ENCODE results near the gene OR2A14.
"Not testable (repeated sequence)": the region's sequence is repeated elsewhere in the genome, so short reads cannot be mapped to it uniquely, and the experiment has no call there.

The OR2A14 gene, protein sequence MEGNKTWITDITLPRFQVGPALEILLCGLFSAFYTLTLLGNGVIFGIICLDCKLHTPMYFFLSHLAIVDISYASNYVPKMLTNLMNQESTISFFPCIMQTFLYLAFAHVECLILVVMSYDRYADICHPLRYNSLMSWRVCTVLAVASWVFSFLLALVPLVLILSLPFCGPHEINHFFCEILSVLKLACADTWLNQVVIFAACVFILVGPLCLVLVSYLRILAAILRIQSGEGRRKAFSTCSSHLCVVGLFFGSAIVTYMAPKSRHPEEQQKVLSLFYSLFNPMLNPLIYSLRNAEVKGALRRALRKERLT

DNA sequence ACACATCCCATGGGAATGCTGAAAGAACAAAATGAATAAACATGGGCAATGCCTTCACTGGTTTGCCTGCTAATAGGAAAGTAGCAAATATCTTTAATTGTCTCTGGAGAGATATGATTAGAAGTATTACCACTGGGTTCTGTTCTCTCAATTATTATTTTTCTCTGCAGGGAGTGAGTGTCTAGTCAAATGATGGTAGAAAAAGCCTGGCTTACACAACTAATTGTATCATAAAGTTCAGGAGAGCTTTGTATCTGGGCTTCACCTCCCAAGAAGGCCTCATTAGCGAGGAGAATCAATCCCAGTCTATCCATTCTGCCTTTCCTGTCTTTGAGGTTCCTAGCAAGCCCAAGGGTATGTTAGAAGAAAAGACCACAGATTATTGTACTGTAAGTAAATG, at the start of gene OR2A14:
OR2A14 (plus strand) TSS at position 301 of the 400 bp plus-strand sequence. CDS start 5,937 bp downstream, outside the sequence.
- no peak for DNase-seq

DNA sequence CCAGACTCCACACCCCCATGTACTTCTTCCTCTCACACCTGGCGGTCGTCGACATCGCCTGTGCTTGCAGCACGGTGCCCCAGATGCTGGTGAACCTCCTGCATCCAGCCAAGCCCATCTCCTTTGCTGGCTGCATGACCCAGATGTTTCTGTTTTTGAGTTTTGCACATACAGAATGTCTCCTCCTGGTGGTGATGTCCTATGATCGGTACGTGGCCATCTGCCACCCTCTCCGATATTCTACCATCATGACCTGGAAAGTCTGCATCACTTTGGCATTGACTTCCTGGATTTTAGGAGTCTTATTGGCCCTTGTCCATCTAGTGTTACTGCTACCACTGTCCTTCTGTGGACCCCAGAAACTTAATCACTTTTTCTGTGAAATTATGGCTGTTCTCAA, 48.6 kb upstream of the OR2A14 start:
- DNase-seq: no peak

DNA sequence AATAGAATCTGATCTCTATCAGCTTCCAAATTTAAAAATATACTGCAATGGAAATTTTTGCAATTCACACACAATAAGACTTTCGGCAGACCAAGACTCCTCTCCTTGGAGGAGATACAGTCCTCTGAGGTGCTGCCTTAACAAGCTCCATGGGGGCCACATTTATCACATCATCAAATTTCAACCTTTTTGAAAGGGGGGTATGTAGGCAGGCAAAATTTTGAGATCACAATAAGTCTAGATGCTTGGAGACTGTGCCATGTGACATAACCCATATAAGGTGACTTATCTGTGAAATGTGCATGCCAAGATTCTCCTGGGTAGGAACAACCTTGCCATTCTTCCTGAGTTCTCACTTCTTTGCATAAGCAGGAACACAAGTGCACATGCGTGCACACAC, 37.0 kb upstream of the OR2A14 start, which contains the start of gene OR2A12:
OR2A12 (plus strand) TSS at position 301 of the 400 bp plus-strand sequence. CDS start 8,830 bp downstream, outside the sequence.
- DNase-seq: no peak

DNA sequence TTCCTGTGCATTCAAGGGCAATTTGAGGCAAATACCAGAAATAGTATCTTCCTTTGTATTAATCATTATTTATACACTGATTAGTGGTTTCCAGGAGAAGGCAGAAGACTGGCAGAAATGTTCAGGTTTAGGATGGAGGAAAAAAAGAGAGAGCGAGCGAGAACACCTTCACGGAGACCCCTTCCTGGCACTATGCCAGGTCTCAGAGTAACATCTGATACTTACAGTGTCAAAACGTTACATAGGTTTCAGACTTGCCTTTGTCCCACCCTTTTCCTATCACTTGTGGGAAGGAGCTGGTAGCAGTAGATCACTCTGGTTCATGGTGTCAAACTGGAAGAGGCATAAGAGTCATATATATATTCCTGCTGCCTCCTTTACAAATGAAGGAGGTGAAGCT, 36.2 kb upstream of the OR2A14 start:
- DNase-seq: no peak

DNA sequence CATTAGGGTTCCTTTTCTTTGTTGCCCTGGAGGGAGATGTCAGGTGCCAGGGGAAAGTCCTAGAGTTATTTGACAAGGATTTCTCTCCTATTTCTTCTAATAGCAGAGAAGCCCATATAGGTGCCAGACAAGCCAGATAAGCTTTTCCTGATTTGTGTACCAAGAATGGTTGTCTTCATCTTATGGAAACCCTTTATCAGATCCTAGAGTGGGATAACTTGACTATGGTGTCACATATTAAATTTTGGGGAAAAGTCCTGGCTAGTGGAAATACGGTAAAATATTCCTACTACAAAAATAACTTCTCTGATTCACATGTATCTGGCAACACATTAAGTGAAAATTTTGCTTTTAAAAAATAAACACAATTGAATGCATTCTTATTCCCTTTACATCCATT, 35.7 kb upstream of the OR2A14 start:
- DNase-seq: no peak

DNA sequence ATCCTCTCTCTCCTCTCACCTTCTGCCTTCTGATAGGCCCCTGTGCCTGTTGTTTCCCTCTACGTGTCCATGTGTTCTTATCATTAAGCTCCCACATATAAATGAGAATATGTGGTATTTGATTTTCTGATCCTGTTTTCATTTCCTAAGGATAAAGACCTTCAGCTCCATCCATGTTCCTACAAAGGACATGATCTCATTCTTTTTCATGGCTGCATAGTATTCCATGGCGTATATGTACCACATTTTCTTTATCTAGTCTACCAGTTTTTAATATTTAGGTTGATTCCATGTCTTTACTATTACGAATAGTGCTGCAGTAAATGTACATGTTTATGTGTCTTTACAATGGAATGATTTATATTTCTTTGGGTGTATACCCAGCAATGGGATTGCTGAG, 32.3 kb upstream of the OR2A14 start:
- no peak for DNase-seq

DNA sequence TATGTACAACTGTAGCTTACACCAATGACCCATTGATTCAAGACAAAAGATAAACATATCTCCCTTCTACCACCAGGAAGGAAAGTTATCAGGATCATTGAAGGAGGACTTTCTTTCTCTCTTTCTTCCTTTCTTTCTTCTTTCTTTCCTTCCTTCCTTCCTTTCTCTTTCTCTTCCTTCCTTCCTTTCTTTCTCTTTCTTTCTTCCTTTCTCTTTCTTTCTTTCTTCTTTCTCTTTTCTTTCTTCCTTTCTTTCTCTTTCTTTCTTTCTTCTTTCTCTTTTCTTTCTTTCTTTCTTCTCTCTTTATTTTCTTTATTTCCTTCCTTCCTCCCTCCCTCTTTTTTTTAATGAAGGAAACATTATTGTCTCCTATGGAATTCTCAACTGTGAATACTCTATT, 24.2 kb upstream of the OR2A14 start:
- DNase-seq: no peak

DNA sequence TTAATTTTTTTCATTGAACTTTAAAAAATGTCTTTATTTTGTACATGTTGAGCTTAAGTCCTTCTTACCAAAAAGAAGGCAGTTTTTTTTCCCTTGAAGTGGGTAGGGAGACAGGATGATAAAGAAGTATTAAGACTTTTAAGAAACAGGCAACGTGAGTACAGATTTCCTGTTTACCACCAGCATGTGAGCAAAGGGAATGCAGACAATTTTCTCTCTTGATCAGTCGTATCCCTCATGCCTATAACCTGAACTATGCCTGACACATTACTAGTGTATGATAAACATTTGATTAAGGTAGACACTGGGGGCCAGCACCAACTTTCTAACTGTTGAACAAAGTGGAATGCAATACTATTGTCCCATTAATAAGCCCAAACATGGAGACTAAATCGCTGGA, 22.4 kb upstream of the OR2A14 start:
- DNase-seq: no peak

DNA sequence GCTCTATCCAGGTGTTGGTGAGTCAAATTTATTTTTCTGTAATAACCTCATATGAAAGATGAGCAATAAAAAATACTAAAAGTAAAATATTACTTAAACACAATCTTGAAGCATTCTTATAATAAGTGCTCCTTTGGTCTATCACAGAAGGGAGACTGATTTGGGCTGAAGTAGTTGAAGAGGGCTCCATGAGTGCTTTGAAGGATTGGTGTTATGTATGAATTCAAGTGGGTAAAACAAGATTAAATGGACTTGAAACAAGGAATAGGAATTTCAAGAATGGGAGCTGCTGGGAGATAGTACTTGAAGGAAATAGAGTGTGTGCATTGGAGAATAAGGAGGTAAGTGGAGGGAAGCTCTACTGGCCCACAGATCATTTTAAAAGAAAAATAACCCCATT, 20.9 kb upstream of the OR2A14 start:
- no peak for DNase-seq

DNA sequence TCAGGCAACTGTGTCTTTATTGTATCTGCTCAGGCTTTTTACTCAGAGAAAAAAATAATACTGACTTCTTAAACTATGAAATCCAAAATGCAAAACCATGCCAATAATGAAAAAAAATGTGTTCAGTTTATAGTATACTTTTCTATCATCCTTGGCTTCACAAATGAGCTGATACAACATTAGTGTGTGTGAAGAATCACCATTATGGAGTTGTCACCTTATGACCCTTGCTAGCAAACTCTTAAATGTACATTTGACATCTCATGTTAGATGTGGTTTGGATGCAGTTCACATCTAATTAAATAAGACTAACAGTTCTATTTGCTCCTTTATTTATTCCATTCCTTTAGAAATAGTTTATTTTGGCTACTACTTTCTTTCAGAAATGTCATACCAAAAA, 17.8 kb upstream of the OR2A14 start:
- no peak for DNase-seq

DNA sequence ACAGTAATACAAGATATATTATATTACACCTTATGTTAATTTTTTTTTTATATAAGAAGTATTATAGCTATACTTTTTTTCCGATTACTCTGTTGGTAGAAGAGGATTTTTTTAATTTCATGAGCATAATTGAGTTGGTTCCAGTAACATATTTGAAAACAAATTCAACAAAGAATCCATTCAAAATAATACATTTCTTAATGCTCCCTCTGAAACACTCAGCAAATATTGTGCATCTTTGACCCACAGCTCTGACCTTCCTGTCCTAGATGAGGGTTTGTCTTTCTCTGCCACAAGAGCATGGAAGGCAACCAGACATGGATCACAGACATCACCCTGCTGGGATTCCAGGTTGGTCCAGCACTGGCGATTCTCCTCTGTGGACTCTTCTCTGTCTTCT, 13.7 kb upstream of the OR2A14 start, which contains the start of gene OR2A2:
OR2A2 (plus strand) TSS at position 301 of the 400 bp plus-strand sequence; CDS start at position 301, 0 bp downstream.
- DNase-seq: no peak

DNA sequence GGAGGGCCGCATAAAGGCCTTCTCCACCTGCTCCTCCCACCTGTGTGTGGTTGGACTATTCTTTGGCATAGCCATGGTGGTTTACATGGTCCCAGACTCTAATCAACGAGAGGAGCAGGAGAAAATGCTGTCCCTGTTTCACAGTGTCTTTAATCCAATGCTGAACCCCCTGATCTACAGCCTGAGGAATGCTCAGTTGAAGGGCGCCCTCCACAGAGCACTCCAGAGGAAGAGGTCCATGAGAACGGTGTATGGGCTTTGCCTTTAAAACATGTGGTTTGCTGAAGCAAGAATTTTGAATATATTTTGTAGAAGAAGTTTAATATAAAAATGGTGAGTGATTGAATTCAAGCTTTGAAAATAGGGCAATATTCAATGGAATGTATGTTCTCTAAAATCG, 12.7 kb upstream of the OR2A14 start:
- no peak for DNase-seq

DNA sequence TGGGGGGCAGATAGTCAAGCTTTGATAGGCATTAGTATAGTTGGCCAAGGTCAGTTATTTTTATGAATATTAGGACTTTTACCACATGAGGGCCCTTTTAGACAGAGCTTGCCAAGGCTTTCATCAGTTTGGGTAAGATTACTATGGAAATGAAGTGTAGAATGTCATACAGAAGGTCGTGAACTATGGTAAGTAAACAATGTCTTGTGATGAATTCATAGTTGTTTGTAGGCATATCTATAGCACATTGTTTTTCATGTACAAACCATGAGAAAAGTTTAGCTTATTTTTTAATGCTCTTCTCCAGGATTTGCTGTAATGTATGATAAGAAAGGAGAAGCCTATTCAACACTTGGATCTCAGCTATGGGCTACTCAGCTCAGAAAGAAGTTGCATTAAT, 9.3 kb upstream of the OR2A14 start:
- DNase-seq: no peak

DNA sequence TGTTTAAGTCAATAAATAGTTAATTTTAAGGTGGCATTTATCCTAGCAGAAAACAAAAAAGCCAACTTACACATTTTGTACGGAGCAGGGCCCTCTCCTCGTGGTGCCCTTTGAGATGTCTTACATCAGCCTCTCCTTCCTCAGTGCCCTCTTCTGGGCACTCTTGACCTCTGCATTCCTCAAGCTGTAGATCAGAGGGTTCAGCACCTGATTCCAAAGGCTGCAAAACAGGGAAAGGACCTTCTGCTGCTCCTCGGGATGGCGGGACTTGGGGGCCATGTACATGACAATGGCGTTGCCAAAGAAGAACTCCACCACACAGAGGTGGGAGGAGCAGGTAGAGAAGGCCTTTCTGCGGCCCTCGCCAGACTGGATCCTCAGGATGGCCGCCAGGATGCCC, 4.6 kb upstream of the OR2A14 start:
- DNase-seq: no peak

DNA sequence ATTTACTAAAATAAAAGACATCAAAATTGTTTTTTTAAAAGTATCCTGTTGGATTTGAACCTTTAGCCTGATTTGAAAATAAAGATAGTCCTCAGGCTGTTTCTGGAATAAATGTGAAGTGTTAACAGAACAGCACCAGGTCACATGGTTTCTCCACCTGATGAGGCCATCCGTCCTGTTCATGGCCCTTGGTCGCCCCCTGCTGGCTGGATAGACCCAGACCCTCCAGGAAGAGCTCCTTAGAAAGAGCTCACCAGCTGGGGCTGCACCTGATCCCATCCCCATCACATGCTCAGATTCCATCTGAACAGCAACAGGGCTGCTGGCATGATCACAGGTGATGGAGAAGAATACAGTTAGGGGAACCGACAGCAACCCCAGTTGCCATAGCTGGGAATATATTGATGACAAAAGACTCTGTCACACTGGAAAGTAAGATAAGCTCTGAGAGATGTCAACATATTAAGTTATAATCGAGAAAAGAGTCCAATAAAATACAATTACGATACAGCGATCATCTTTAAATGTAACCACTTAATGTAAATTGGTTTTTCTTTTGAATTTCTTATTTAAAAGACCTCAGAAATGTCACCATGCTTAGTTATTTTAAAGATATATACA, 4.8 kb downstream of the OR2A14 start:
- DNase-seq: peak; percentile 50 to 60

DNA sequence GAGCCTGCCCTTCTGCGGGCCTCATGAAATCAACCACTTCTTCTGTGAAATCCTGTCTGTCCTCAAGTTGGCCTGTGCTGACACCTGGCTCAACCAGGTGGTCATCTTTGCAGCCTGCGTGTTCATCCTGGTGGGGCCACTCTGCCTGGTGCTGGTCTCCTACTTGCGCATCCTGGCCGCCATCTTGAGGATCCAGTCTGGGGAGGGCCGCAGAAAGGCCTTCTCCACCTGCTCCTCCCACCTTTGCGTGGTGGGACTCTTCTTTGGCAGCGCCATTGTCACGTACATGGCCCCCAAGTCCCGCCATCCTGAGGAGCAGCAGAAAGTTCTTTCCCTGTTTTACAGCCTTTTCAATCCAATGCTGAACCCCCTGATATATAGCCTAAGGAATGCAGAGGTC, 6.6 kb downstream of the OR2A14 start:
- not testable (repeated sequence) for DNase-seq

DNA sequence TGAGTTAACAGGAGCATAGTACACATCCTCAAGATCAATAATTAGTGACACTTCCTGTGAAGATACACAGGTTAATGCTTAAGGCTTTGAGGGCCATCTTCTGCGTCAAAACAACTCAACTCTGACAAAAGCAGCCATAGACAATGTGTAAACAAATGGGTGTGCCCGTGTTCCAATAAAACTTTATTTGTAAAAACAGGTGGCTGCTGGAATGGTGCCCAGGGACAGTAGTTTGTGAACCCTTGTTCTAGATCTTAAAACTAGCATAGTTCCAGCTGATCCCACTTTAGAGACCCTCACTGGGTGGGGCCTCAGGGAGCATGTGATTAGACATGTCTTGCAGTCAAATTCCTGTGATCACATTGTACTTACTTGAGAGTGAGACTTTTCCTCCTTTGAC, 7.8 kb downstream of the OR2A14 start:
- no peak for DNase-seq

DNA sequence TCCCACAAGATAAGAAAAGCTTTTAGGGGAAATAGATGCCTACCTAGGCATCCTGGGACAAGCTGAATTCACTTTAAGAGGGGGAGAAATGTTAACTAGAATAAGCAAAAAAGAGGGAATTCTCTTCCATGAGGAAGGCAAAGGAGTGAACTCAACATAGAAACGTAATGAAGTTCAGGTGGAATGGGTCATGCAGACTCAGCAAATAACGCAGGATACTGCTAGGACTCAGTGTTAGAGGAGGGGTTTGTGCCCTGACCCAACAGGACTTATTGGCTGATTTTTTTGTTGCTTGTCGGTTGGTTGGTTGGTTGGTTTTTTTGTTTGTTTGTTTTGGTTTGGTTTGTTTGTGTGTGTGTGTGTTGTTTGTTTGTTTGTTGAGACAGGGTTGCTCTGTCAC, 9.3 kb downstream of the OR2A14 start:
- DNase-seq: no peak

DNA sequence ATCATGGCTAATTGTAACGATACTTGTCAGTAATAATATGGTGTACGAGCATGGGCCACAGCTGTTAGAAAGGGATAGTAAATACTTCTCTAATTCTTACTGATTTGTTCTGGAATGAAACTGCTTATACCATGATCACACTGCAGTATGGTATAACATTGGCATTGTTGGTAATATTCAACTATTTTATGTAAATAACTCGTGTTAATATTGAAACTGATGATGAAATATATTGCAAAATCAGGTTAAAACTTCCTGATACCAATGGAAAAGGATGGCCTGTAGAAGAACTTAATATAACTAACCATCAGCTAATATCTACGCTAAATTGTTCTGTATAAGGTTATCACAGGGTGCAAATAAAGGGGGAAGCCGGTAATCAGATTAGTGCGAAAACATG, 10.3 kb downstream of the OR2A14 start:
- DNase-seq: no peak

DNA sequence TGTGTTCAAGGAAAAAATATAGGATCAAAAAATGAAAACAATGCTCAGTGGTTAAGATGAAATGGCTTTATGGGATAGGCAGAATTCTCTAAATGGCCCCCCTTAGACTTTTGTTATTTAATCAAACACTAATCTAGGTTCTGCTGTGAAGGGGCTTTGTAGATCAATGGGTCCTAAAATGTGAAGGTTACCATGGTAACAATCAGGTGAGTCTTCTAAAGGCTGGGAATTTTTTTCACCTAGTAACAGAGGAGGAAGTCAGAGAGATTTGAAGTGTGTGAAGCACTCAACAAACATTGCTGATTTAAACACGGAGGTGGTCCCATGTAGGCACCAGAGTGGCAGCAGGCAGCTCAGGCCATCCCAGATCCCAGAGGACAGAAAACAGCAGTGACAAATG, 11.1 kb downstream of the OR2A14 start:
- no peak for DNase-seq

DNA sequence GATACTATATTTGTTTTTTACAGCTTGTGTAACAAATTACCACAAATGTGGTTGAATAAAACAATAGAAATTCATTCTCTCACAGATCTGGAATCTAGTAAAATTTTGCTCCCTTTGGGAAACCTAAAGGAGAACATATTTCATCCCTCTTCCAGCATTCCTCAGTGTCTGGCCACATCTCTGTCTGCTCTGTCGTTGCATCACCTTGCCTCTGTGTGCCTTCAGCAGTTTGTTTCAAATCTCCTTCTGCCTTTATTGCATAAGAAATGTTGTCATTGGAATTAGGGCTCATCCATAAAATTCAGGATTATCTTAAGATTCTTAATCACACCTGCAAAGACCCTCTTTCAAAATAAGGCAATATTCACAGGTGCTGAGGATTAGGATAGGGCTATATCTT, 14.5 kb downstream of the OR2A14 start:
- no peak for DNase-seq

DNA sequence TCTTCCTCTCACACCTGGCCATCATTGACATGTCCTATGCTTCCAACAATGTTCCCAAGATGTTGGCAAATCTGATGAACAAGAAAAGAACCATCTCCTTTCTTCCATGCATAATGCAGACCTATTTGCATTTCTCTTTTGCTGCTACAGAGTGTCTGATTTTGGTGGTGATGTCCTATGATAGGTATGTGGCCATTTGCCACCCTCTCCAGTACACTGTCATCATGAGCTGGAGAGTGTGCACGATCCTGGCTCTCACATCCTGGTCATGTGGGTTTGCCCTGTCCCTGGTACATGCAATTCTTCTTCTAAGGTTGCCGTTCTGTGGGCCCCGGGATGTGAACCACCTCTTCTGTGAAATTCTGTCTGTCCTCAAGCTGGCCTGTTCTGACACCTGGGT, 19.2 kb downstream of the OR2A14 start:
- no peak for DNase-seq

DNA sequence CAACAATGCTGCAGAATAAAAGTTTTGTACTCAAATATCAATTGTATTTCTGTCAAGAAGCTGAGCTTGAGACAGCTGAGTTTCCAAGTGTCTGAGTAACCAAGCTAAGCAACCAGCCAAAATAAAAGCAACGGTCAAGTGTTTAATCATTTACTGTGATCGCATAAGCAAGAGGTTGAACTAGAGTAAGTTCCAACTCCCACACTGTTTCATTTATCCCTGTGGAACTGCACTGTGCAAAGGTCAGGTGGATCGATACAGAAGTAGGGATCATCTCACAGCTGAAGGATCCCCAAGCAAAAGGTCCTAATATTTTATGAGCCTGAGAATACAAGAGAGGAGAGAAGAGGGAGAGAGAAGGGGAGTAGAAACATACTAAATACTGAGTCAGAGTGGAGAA, 21.4 kb downstream of the OR2A14 start:
- no peak for DNase-seq

DNA sequence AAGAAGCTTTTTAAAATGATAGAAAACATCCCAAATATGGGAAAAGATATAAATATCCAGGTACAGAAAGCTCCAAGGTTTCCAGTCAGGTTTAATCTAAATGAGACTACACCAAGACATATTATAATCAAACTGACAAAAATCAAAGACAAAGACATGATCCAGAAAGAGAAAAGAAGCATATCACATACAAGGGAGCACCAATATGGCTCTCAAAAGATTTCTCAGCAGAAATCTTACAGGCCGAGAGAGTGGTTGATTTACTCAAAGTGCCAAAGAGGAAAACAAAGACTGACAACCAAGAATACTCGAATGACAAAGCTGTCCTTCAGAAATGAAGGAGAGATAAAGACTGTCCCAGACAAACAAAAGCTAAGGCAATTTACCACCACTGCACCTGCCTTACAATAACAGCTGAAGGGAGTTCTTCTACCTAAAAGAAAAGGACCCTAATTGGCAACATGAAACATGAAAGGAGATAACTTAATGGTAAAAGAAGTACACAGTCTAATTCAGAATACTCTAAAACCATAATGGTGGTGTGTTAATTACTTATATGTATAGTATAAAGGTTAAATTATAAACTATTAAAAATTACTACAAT, 25.4 kb downstream of the OR2A14 start:
- no peak for DNase-seq

Data from AML-193 (cell line).